C4-2B (cell line): ENCODE data around the gene FAF1.

Source experiments
- ZFX ChIP-seq: fragments of 450-650 bp; IDR thresholded peaks from 2 replicates; pipeline ENCODE4 v1.6.1; 2017
- TF ChIP-seq, protein P1 (sequence below): fragments of 450-650 bp; conservative IDR thresholded peaks from 2 replicates; pipeline ENCODE4 v1.5.1; 2017; ENCODE audit warnings: mild to moderate bottlenecking

DNA sequence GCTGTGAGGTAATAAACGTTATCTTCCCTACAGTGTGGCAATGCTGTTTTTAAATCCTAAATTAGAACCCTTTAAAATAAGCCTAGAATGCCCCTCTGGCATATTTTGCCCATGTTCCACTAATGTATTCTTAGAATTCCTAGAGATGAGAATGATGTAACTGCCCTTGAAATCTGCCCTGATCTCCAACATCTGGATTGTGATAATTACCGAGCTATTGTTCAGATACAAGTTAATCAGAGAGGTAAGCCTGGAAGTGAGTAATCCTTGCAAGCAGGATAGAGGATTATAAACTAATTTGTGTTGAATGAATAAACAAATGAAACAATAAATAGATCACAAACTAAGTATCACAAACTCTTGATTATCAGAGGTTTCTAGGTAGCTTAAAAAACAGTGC lies 429.0 kb downstream of the FAF1 start:
- TF ChIP-seq, protein P1, sequence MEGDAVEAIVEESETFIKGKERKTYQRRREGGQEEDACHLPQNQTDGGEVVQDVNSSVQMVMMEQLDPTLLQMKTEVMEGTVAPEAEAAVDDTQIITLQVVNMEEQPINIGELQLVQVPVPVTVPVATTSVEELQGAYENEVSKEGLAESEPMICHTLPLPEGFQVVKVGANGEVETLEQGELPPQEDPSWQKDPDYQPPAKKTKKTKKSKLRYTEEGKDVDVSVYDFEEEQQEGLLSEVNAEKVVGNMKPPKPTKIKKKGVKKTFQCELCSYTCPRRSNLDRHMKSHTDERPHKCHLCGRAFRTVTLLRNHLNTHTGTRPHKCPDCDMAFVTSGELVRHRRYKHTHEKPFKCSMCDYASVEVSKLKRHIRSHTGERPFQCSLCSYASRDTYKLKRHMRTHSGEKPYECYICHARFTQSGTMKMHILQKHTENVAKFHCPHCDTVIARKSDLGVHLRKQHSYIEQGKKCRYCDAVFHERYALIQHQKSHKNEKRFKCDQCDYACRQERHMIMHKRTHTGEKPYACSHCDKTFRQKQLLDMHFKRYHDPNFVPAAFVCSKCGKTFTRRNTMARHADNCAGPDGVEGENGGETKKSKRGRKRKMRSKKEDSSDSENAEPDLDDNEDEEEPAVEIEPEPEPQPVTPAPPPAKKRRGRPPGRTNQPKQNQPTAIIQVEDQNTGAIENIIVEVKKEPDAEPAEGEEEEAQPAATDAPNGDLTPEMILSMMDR = no peak
- no peak for TF ChIP-seq ZFX
